Ovary (tissue), 3 donors: ENCODE data around the gene ERP27.

Experiments
- EP300 ChIP-seq: sonication (generic); formaldehyde crosslinking; IDR thresholded peaks from one replicate; pipeline ENCODE4 v1.6.1; 2017; ENCODE audit warnings: antibody characterized with exemption
- POLR2A ChIP-seq: fragments of 450-650 bp; IDR thresholded peaks from one replicate; pipeline ENCODE4 v1.6.1; 2017; ENCODE audit warnings: antibody characterized with exemption, mild to moderate bottlenecking, moderate library complexity
- TF ChIP-seq, protein P1 (sequence below), 3 donors: fragments of 450-650 bp in 2 of 3; fragments of 200-600 bp in 1 of 3; IDR thresholded peaks; one replicate each; pipeline versions ENCODE4 v1.5.1 to v1.8.0; 2016 to 2022; ENCODE audit warnings: antibody characterized with exemption in 3 of 3, mild to moderate bottlenecking in 1 of 3
- donor health status: DM: no; HTN: no; CAD: no.

DNA sequence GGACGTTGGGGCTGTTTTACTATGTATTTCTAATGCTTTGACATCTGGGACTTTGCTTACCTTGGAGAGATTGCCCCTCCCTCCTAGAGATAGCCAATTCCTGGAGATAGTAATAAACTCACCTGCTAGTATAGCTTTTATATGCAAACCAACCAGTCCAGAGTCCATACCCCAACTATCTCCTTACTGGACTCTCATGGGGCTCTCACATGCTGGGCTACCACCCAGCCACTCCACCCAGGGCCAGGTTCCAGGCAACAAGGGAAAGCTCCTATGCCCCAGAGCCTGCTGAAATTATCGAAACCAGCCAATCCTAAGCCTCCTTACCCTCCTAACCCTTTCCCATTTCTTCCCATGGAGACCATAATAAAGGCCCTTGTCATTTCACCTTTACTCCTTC is 27.2 kb downstream of the ERP27 start:
- TF ChIP-seq, protein P1, sequence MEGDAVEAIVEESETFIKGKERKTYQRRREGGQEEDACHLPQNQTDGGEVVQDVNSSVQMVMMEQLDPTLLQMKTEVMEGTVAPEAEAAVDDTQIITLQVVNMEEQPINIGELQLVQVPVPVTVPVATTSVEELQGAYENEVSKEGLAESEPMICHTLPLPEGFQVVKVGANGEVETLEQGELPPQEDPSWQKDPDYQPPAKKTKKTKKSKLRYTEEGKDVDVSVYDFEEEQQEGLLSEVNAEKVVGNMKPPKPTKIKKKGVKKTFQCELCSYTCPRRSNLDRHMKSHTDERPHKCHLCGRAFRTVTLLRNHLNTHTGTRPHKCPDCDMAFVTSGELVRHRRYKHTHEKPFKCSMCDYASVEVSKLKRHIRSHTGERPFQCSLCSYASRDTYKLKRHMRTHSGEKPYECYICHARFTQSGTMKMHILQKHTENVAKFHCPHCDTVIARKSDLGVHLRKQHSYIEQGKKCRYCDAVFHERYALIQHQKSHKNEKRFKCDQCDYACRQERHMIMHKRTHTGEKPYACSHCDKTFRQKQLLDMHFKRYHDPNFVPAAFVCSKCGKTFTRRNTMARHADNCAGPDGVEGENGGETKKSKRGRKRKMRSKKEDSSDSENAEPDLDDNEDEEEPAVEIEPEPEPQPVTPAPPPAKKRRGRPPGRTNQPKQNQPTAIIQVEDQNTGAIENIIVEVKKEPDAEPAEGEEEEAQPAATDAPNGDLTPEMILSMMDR (IDR thresholded peaks at IDR 0.05) = no peak
- TF ChIP-seq POLR2A (no peak), EP300 (no peak)
